ENCODE measurements around the gene NUP155. TPM values are rescaled to one million over a fixed set of nuclear protein-coding genes. Genes with fewer than 3 reads are reported as not detected.

The NUP155 gene
- total RNA-seq, 1 experiment from 2014 or later: 58.5 TPM

DNA sequence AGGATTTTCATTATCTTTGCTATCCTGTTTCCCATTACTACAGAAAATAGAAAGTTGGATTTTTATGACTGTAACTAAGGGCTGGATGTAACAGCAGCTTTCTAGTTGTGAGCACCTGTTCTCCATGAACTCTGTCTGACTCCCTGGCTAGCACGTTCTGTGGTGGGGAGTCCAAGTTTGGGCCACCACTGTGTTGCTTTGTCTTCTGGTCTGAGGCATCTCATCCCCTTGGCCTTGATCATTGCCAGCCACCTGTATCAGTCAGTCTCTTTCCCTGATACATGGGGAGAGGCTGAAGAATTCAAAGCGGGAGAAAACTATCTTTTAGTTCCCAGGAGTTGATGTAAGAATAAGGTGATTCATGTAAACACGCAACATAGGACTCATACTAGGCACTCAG lies 41.6 kb upstream of the NUP155 start:
- Histone ChIP-seq H3K27me3 (ENCODE audit: control insufficient read depth, insufficient read depth, low read length) (no peaks in the 10 kb centered on the region), H3K27ac (ENCODE audit: low read length) (no peak overlapping the region), H3K4me1 (ENCODE audit: control insufficient read depth, insufficient read depth, low read length) (no peaks in the 10 kb centered on the region), H3K9me3 (ENCODE audit: control insufficient read depth, insufficient read depth, low read depth, low read length) (no peaks in the 10 kb centered on the region), H3K36me3 (ENCODE audit: control insufficient read depth, insufficient read depth, low read length) (no peaks in the 10 kb centered on the region), H3K4me3 (ENCODE audit: low read depth in 2 of 2, low read length in 2 of 2) (no peak overlapping the region)
- in situ Hi-C loops (cut with HindIII; ENCODE audit: low pct_unique_long_range_greater_than_20kb, low sequenced_read_pairs) (no loop called here), intact Hi-C loops (cut with micrococcal nuclease; ENCODE audit: unreplicated experiment) (loop anchor here (5.0 to 10.0 kb wide), 3 partner anchors 132 to 780 kb away; no protein-coding TSS in a partner anchor)
- ChIA-PET CTCF (interaction anchor here (0.6 to 1.8 kb wide), 7 partner anchors 8 to 780 kb away, joined by 3 to 14 read pairs (median 5); partner anchors contain the start of genes NUP155 and WDR70), POLR2A (no interaction called here)
- TF ChIP-seq, protein P1, sequence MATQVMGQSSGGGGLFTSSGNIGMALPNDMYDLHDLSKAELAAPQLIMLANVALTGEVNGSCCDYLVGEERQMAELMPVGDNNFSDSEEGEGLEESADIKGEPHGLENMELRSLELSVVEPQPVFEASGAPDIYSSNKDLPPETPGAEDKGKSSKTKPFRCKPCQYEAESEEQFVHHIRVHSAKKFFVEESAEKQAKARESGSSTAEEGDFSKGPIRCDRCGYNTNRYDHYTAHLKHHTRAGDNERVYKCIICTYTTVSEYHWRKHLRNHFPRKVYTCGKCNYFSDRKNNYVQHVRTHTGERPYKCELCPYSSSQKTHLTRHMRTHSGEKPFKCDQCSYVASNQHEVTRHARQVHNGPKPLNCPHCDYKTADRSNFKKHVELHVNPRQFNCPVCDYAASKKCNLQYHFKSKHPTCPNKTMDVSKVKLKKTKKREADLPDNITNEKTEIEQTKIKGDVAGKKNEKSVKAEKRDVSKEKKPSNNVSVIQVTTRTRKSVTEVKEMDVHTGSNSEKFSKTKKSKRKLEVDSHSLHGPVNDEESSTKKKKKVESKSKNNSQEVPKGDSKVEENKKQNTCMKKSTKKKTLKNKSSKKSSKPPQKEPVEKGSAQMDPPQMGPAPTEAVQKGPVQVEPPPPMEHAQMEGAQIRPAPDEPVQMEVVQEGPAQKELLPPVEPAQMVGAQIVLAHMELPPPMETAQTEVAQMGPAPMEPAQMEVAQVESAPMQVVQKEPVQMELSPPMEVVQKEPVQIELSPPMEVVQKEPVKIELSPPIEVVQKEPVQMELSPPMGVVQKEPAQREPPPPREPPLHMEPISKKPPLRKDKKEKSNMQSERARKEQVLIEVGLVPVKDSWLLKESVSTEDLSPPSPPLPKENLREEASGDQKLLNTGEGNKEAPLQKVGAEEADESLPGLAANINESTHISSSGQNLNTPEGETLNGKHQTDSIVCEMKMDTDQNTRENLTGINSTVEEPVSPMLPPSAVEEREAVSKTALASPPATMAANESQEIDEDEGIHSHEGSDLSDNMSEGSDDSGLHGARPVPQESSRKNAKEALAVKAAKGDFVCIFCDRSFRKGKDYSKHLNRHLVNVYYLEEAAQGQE (IDR thresholded peaks at IDR 0.05; ENCODE audit: insufficient read depth in 1 of 2, low read depth in 2 of 2, low read length in 1 of 2): no peak
- no peak for TF ChIP-seq SIN3A (IDR thresholded peaks at IDR 0.05; ENCODE audit: borderline replicate concordance, insufficient read depth, low read depth, low read length)
- TF ChIP-seq, protein P2, sequence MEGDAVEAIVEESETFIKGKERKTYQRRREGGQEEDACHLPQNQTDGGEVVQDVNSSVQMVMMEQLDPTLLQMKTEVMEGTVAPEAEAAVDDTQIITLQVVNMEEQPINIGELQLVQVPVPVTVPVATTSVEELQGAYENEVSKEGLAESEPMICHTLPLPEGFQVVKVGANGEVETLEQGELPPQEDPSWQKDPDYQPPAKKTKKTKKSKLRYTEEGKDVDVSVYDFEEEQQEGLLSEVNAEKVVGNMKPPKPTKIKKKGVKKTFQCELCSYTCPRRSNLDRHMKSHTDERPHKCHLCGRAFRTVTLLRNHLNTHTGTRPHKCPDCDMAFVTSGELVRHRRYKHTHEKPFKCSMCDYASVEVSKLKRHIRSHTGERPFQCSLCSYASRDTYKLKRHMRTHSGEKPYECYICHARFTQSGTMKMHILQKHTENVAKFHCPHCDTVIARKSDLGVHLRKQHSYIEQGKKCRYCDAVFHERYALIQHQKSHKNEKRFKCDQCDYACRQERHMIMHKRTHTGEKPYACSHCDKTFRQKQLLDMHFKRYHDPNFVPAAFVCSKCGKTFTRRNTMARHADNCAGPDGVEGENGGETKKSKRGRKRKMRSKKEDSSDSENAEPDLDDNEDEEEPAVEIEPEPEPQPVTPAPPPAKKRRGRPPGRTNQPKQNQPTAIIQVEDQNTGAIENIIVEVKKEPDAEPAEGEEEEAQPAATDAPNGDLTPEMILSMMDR (IDR thresholded peaks at IDR 0.05): no peak
- BruUV-seq (replicated peaks): no TSS peak
- DNase-seq (ENCODE audit: low read depth, low spot score): no peak
- ATAC-seq: peak; percentile 29; the same call in 1 of the 2 replicates

DNA sequence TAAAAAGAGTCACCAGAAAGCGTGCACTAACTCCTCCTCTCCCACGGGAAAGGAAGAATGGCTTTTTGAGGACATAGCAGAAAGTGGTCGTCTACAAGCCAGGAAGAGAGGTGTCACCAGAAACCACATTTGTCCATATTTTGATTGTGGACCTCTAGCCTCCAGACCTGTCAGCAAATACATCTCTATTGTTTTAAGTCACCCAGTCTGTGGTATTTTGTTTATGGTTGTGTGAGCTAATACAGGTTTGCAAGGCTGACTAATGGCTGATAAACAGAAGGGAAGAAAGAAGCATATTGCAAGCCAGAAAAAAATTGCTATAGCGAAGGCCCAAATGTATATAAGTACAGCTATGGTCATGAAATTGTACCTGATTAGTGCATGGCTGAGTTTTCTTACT lies 29.6 kb upstream of the NUP155 start:
- Histone ChIP-seq H3K4me1 (ENCODE audit: control insufficient read depth, insufficient read depth, low read length) (no peaks in the 10 kb centered on the region), H3K27ac (ENCODE audit: low read length) (no peak overlapping the region), H3K9me3 (ENCODE audit: control insufficient read depth, insufficient read depth, low read depth, low read length) (no peaks in the 10 kb centered on the region), H3K4me3 (ENCODE audit: low read depth in 2 of 2, low read length in 2 of 2) (no peak overlapping the region), H3K36me3 (ENCODE audit: control insufficient read depth, insufficient read depth, low read length) (no peaks in the 10 kb centered on the region), H3K27me3 (ENCODE audit: control insufficient read depth, insufficient read depth, low read length) (no peaks in the 10 kb centered on the region)
- ChIA-PET POLR2A (interaction anchor here (0.7 kb wide), 1 partner anchor 154 kb away, joined by 5 read pairs; no protein-coding TSS in a partner anchor), CTCF (no interaction called here)
- no TSS peak for BruUV-seq (replicated peaks)
- intact Hi-C loops (cut with micrococcal nuclease; ENCODE audit: unreplicated experiment) (no loop called here), in situ Hi-C loops (cut with HindIII; ENCODE audit: low pct_unique_long_range_greater_than_20kb, low sequenced_read_pairs) (no loop called here)
- ATAC-seq: peak; percentile 51; the same call in 1 of the 2 replicates
- TF ChIP-seq, protein P2 (IDR thresholded peaks at IDR 0.05): no peak
- TF ChIP-seq TCF7L2 (IDR thresholded peaks at IDR 0.05; ENCODE audit: low read depth, low read length): no peak
- TF ChIP-seq, protein P1 (IDR thresholded peaks at IDR 0.05; ENCODE audit: insufficient read depth in 1 of 2, low read depth in 2 of 2, low read length in 1 of 2): no peak
- no peak for TF ChIP-seq POLR2AphosphoS5 (IDR thresholded peaks at IDR 0.05; ENCODE audit: low read depth, low read length)
- DNase-seq (ENCODE audit: low read depth, low spot score): no peak
